K562 (cell line): ENCODE data around the gene ZFYVE26.

ENCODE experiments used
- CTCF ChIP-seq, 3 experiments: IDR thresholded peaks in 2 of 3; conservative IDR thresholded peaks in 1 of 3; 2 replicates each; pipeline ENCODE4 v1.5.1; 2011 to 2012; ENCODE audit warnings: low read length in 3 of 3, mild to moderate bottlenecking in 3 of 3, control low read depth in 2 of 3, improper control_type of control experiment in 1 of 3, inconsistent platforms in 1 of 3, low read depth in 1 of 3, mixed read lengths in 1 of 3, moderate library complexity in 1 of 3; ENCODE audit not compliant: insufficient read depth in 2 of 3
- EP300 ChIP-seq: IDR thresholded peaks from 2 replicates; pipeline ENCODE4 v1.6.1; 2012; ENCODE audit warnings: low read length, improper control_type of control experiment
- EZH2 ChIP-seq: IDR thresholded peaks from 2 replicates; pipeline ENCODE4 v1.6.1; 2012; ENCODE audit warnings: low read depth, mild to moderate bottlenecking, inconsistent platforms, low read length, borderline replicate concordance
- HNRNPK ChIP-seq: fragments of 200-400 bp; formaldehyde crosslinking; IDR thresholded peaks from one replicate; pipeline ENCODE4 v1.6.1; 2018; ENCODE audit warnings: mild to moderate bottlenecking, low read depth, low read length; ENCODE audit not compliant: poor library complexity, severe bottlenecking
- MAX ChIP-seq: sonication (generic); formaldehyde crosslinking; IDR thresholded peaks from 2 replicates; pipeline ENCODE4 v1.9.0; 2022; ENCODE audit warnings: mild to moderate bottlenecking, missing genetic modification reagents
- MBD2 ChIP-seq: sonication (generic); IDR thresholded peaks from 2 replicates; pipeline ENCODE4 v1.6.1; 2016; ENCODE audit warnings: low read depth, borderline replicate concordance
- MXI1 ChIP-seq: IDR thresholded peaks from 2 replicates; pipeline ENCODE4 v1.6.1; 2011; ENCODE audit warnings: low read depth, mild to moderate bottlenecking, improper control_type of control experiment, low read length
- REST ChIP-seq, 2 experiments: fragments of 450-650 bp; formaldehyde crosslinking in 1 of 2; IDR thresholded peaks; 2 replicates each; pipeline versions ENCODE4 v1.4.0 to v1.6.1; 2014 to 2020; ENCODE audit warnings: mild to moderate bottlenecking in 2 of 2, borderline replicate concordance in 1 of 2, low read depth in 1 of 2
- SMC3 ChIP-seq: conservative IDR thresholded peaks from 2 replicates; pipeline ENCODE4 v1.6.1; 2011; ENCODE audit warnings: low read depth, low read length, improper control_type of control experiment; ENCODE audit not compliant: insufficient read depth

- TF ChIP-seq MBD2: no peak
- no peak for TF ChIP-seq MAX (CRISPR knock-in tag)
- no peak for TF ChIP-seq CTCF (IDR thresholded peaks at IDR 0.05 in 2 of 3, conservative IDR thresholded peaks at IDR 0.05 in 1 of 3; ENCODE audit: insufficient read depth in 2 of 3, low read depth in 1 of 3, low read length in 3 of 3)
- no peak for TF ChIP-seq REST (IDR thresholded peaks at IDR 0.05; ENCODE audit: borderline replicate concordance)
- TF ChIP-seq REST (CRISPR knock-in tag; IDR thresholded peaks at IDR 0.05; ENCODE audit: low read depth): no peak
- TF ChIP-seq SMC3: no peak
- TF ChIP-seq MXI1: no peak
- TF ChIP-seq EZH2: no peak
- no peak for TF ChIP-seq HNRNPK
- no peak for TF ChIP-seq EP300
These were observed 46.8 kb upstream of the ZFYVE26 start for GRCh38 chr14:67863223-67863622.
